WTC11 (cell line): ENCODE measurements around the gene ADIPOR2. TPM values are rescaled to one million over a fixed set of nuclear protein-coding genes. Genes with fewer than 3 reads are reported as not detected.

ENCODE experiments used
- ATAC-seq: fragments of 200-7000 bp; cut with Tn5 transposase; 2 replicates; pipeline ENCODE4 v1.10.0; 2021; ENCODE audit warnings: mild to moderate bottlenecking, moderate library complexity
- CTCF ChIA-PET: fragments of 300-600 bp; sonication (Branson Sonifier 250); formaldehyde crosslinking; loops from one replicate; lab custom pipeline; 2021; ENCODE audit warnings: antibody characterized with exemption; lab: Charles Lee
- POLR2A ChIA-PET: fragments of 350-600 bp; sonication (Branson Sonifier 250); formaldehyde crosslinking; loops from one replicate; lab custom pipeline; 2021; ENCODE audit warnings: antibody characterized with exemption; lab: Charles Lee
- DNase-seq: peaks from one replicate; pipeline ENCODE4 v3.0.0; 2021; ENCODE audit warnings: low spot score
- H3K27ac Mint-ChIP-seq: 2 replicates; pipeline ENCODE4 v1.8.0; 2021; ENCODE audit warnings: mixed read lengths
- H3K27me3 Mint-ChIP-seq: 2 replicates; pipeline ENCODE4 v1.8.0; 2021; ENCODE audit warnings: low read depth, mild to moderate bottlenecking, moderate library complexity, mixed read lengths
- H3K36me3 Mint-ChIP-seq: 2 replicates; pipeline ENCODE4 v1.8.0; 2021; ENCODE audit warnings: mixed read lengths
- H3K4me1 Mint-ChIP-seq: 2 replicates; pipeline ENCODE4 v1.8.0; 2022; ENCODE audit warnings: mixed read lengths
- H3K4me3 Mint-ChIP-seq: 2 replicates; pipeline ENCODE4 v1.8.0; 2021; ENCODE audit warnings: mild to moderate bottlenecking, moderate library complexity, mixed read lengths
- H3K9me3 Mint-ChIP-seq: 2 replicates; pipeline ENCODE4 v1.8.0; 2021; ENCODE audit warnings: mixed read lengths
- CBFB ChIP-seq: sonication (generic); formaldehyde crosslinking; IDR thresholded peaks from 2 replicates; pipeline ENCODE4 v1.8.1; 2022; ENCODE audit warnings: mild to moderate bottlenecking, low read depth, missing genetic modification reagents
- FOXJ3 ChIP-seq: sonication (generic); formaldehyde crosslinking; IDR thresholded peaks from 2 replicates; pipeline ENCODE4 v1.9.0; 2021; ENCODE audit warnings: missing genetic modification reagents, mild to moderate bottlenecking, borderline replicate concordance
- JUN ChIP-seq: sonication (generic); formaldehyde crosslinking; IDR thresholded peaks from 2 replicates; pipeline ENCODE4 v1.8.0; 2023; ENCODE audit warnings: mild to moderate bottlenecking, missing genetic modification reagents
- PRRX2 ChIP-seq: fragments of 250-450 bp; sonication (Bioruptor Pico); IDR thresholded peaks from 2 replicates; pipeline ENCODE4 v1.8.0; 2021; ENCODE audit warnings: mild to moderate bottlenecking
- RELA ChIP-seq: sonication (generic); formaldehyde crosslinking; IDR thresholded peaks from 2 replicates; pipeline ENCODE4 v1.8.1; 2022; ENCODE audit warnings: missing genetic modification reagents, mild to moderate bottlenecking, borderline replicate concordance
- RORB ChIP-seq: fragments of 250-450 bp; sonication (Bioruptor Pico); IDR thresholded peaks from 2 replicates; pipeline ENCODE4 v1.9.0; 2021; ENCODE audit warnings: mild to moderate bottlenecking
- TCF7 ChIP-seq: sonication (generic); formaldehyde crosslinking; IDR thresholded peaks from 2 replicates; pipeline ENCODE4 v1.8.0; 2022; ENCODE audit warnings: mild to moderate bottlenecking, low read depth, missing genetic modification reagents, moderate library complexity
- ZNF219 ChIP-seq: sonication (generic); formaldehyde crosslinking; IDR thresholded peaks from 2 replicates; pipeline ENCODE4 v1.8.0; 2023; ENCODE audit warnings: missing genetic modification reagents, mild to moderate bottlenecking, borderline replicate concordance
- ZNF416 ChIP-seq: fragments of 250-450 bp; sonication (Bioruptor Pico); IDR thresholded peaks from 2 replicates; pipeline ENCODE4 v1.9.0; 2021; ENCODE audit warnings: mild to moderate bottlenecking, inconsistent platforms
- total RNA-seq: library from RNA; stranded (reverse); gene quantifications from 3 replicates; pipeline ENCODE4 v1.2.3, GENCODE V29; 2021
- TF ChIP-seq, protein P1 (sequence below): fragments of 250-450 bp; sonication (Bioruptor Pico); IDR thresholded peaks from 2 replicates; pipeline ENCODE4 v1.9.0; 2021; ENCODE audit warnings: moderate library complexity, mild to moderate bottlenecking, inconsistent platforms, borderline replicate concordance
- TF ChIP-seq, protein P2 (sequence below): sonication (generic); formaldehyde crosslinking; IDR thresholded peaks from 2 replicates; pipeline ENCODE4 v1.8.1; 2023; ENCODE audit warnings: mild to moderate bottlenecking, missing genetic modification reagents, moderate library complexity
- TF ChIP-seq, protein P3 (sequence below): fragments of 200-600 bp; IDR thresholded peaks from 2 replicates; pipeline ENCODE4 v1.8.0; 2022; ENCODE audit warnings: antibody characterized with exemption
- TF ChIP-seq, protein P4 (sequence below): sonication (generic); formaldehyde crosslinking; IDR thresholded peaks from 2 replicates; pipeline ENCODE4 v1.8.1; 2022; ENCODE audit warnings: mild to moderate bottlenecking, missing genetic modification reagents, moderate library complexity, borderline replicate concordance
- TF ChIP-seq, protein P5 (sequence below): fragments of 250-450 bp; sonication (Bioruptor Pico); IDR thresholded peaks from 2 replicates; pipeline ENCODE4 v1.8.0; 2021; ENCODE audit warnings: mild to moderate bottlenecking
- TF ChIP-seq, protein P6 (sequence below): fragments of 250-450 bp; sonication (Bioruptor Pico); IDR thresholded peaks from 2 replicates; pipeline ENCODE4 v2.1.2; 2022; ENCODE audit warnings: mild to moderate bottlenecking, moderate library complexity
- TF ChIP-seq, protein P7 (sequence below): sonication (generic); formaldehyde crosslinking; IDR thresholded peaks from 2 replicates; pipeline ENCODE4 v1.8.1; 2022; ENCODE audit warnings: low read depth, mild to moderate bottlenecking, moderate library complexity, missing genetic modification reagents, borderline replicate concordance
- TF ChIP-seq, protein P8 (sequence below): sonication (generic); formaldehyde crosslinking; IDR thresholded peaks from 2 replicates; pipeline ENCODE4 v1.8.1; 2022; ENCODE audit warnings: mild to moderate bottlenecking, moderate library complexity, missing genetic modification reagents

ADIPOR2 gene
- total RNA-seq, 1 experiment from 2014 or later: 38.4 TPM

DNA sequence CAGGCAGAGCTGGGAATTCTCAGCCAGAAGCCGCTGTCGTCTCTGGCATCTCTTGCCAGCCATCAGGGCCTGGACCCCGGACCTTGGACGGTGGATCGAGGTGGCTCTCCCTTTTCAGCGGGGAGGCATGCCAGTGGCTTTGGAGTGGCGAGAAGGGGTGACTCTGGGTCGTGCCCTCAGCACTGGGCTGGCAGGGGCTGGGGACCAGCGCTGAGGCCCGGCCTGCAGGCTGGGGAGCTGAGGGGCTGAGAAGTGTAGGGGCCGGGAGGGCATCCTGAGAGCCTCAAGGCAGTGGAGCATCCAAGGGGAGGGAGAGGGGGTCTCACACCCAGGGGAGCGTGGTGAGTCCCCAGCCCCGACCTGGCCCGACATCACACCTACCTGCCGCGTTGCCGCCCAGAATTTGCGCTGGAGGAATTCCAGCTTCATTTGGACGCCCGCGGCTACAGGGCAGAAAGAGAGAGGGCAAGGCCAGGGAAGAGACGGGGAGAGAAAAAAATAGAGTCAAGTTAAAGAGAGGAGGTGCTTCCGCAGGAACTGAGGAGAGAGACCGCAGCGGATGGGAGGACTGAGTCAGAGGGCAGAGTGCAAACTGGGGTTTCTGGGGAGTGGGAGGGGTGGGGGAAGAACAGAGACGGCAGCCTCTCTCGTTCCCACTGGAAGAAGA lies 120.5 kb downstream of the ADIPOR2 start:
- H3K4me3 Mint-ChIP-seq: no peak overlapping the region
- CTCF ChIA-PET: interaction anchor here (0.7 to 1.2 kb wide), 2 partner anchors 129 to 158 kb away, joined by 3 read pairs; no protein-coding TSS in a partner anchor
- ATAC-seq: no peak
- peaks cover 3% of the 10 kb centered on the region; the same call in 1 of the 2 replicates for H3K4me1 Mint-ChIP-seq
- no peak overlapping the region for H3K27ac Mint-ChIP-seq
- TF ChIP-seq RELA (CRISPR knock-in tag): no peak
- TF ChIP-seq, protein P1, sequence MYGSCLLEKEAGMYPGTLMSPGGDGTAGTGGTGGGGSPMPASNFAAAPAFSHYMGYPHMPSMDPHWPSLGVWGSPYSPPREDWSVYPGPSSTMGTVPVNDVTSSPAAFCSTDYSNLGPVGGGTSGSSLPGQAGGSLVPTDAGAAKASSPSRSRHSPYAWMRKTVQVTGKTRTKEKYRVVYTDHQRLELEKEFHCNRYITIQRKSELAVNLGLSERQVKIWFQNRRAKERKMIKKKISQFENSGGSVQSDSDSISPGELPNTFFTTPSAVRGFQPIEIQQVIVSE (CRISPR knock-in tag): no peak
- TF ChIP-seq, protein P2, sequence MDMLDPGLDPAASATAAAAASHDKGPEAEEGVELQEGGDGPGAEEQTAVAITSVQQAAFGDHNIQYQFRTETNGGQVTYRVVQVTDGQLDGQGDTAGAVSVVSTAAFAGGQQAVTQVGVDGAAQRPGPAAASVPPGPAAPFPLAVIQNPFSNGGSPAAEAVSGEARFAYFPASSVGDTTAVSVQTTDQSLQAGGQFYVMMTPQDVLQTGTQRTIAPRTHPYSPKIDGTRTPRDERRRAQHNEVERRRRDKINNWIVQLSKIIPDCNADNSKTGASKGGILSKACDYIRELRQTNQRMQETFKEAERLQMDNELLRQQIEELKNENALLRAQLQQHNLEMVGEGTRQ: no peak
- no peak for TF ChIP-seq ZNF416 (CRISPR knock-in tag)
- no peak for TF ChIP-seq TCF7 (CRISPR knock-in tag)
- TF ChIP-seq RORB (CRISPR knock-in tag): no peak
- TF ChIP-seq, protein P3, sequence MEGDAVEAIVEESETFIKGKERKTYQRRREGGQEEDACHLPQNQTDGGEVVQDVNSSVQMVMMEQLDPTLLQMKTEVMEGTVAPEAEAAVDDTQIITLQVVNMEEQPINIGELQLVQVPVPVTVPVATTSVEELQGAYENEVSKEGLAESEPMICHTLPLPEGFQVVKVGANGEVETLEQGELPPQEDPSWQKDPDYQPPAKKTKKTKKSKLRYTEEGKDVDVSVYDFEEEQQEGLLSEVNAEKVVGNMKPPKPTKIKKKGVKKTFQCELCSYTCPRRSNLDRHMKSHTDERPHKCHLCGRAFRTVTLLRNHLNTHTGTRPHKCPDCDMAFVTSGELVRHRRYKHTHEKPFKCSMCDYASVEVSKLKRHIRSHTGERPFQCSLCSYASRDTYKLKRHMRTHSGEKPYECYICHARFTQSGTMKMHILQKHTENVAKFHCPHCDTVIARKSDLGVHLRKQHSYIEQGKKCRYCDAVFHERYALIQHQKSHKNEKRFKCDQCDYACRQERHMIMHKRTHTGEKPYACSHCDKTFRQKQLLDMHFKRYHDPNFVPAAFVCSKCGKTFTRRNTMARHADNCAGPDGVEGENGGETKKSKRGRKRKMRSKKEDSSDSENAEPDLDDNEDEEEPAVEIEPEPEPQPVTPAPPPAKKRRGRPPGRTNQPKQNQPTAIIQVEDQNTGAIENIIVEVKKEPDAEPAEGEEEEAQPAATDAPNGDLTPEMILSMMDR: no peak
- no peak for TF ChIP-seq CBFB (CRISPR knock-in tag)
- TF ChIP-seq, protein P4, sequence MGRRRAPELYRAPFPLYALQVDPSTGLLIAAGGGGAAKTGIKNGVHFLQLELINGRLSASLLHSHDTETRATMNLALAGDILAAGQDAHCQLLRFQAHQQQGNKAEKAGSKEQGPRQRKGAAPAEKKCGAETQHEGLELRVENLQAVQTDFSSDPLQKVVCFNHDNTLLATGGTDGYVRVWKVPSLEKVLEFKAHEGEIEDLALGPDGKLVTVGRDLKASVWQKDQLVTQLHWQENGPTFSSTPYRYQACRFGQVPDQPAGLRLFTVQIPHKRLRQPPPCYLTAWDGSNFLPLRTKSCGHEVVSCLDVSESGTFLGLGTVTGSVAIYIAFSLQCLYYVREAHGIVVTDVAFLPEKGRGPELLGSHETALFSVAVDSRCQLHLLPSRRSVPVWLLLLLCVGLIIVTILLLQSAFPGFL (CRISPR knock-in tag): no peak
- TF ChIP-seq, protein P5, sequence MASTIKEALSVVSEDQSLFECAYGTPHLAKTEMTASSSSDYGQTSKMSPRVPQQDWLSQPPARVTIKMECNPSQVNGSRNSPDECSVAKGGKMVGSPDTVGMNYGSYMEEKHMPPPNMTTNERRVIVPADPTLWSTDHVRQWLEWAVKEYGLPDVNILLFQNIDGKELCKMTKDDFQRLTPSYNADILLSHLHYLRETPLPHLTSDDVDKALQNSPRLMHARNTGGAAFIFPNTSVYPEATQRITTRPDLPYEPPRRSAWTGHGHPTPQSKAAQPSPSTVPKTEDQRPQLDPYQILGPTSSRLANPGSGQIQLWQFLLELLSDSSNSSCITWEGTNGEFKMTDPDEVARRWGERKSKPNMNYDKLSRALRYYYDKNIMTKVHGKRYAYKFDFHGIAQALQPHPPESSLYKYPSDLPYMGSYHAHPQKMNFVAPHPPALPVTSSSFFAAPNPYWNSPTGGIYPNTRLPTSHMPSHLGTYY (CRISPR knock-in tag): no peak
- TF ChIP-seq, protein P6, sequence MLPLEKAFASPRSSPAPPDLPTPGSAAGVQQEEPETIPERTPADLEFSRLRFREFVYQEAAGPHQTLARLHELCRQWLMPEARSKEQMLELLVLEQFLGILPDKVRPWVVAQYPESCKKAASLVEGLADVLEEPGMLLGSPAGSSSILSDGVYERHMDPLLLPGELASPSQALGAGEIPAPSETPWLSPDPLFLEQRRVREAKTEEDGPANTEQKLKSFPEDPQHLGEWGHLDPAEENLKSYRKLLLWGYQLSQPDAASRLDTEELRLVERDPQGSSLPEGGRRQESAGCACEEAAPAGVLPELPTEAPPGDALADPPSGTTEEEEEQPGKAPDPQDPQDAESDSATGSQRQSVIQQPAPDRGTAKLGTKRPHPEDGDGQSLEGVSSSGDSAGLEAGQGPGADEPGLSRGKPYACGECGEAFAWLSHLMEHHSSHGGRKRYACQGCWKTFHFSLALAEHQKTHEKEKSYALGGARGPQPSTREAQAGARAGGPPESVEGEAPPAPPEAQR (CRISPR knock-in tag): no peak
- TF ChIP-seq JUN (CRISPR knock-in tag): no peak
- TF ChIP-seq, protein P7, sequence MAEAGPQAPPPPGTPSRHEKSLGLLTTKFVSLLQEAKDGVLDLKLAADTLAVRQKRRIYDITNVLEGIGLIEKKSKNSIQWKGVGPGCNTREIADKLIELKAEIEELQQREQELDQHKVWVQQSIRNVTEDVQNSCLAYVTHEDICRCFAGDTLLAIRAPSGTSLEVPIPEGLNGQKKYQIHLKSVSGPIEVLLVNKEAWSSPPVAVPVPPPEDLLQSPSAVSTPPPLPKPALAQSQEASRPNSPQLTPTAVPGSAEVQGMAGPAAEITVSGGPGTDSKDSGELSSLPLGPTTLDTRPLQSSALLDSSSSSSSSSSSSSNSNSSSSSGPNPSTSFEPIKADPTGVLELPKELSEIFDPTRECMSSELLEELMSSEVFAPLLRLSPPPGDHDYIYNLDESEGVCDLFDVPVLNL (CRISPR knock-in tag): no peak
- TF ChIP-seq FOXJ3 (CRISPR knock-in tag): no peak
- TF ChIP-seq, protein P8, sequence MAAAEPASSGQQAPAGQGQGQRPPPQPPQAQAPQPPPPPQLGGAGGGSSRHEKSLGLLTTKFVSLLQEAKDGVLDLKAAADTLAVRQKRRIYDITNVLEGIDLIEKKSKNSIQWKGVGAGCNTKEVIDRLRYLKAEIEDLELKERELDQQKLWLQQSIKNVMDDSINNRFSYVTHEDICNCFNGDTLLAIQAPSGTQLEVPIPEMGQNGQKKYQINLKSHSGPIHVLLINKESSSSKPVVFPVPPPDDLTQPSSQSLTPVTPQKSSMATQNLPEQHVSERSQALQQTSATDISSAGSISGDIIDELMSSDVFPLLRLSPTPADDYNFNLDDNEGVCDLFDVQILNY: no peak
- TF ChIP-seq ZNF219: no peak
- no peak for TF ChIP-seq PRRX2
- TF ChIP-seq, all 79 proteins: peak for 0
- Mint-ChIP-seq H3K36me3 (no peaks in the 10 kb centered on the region), H3K9me3 (no peaks in the 10 kb centered on the region), H3K27me3 (no peaks in the 10 kb centered on the region)
- POLR2A ChIA-PET: no interaction called here
- DNase-seq: no peak
